NOMO-1 treated with DMSO at 0.1 percent for 48 hours (cell line): ENCODE measurements around the gene IL34.
A peak's percentile ranks its signal among the peaks of the same experiment; 100 is the strongest.
"Not testable (repeated sequence)": the region's sequence is repeated elsewhere in the genome, so short reads cannot be mapped to it uniquely, and the experiment has no call there.

ENCODE experiments used
- DNase-seq: peaks from one replicate; lab custom pipeline; 2025; ENCODE audit not compliant: unreplicated experiment; lab: John Stamatoyannopoulos, UW

Gene IL34

GRCh38 chr16:70630960-70631745, 15.2 kb upstream of the IL34 start:
- no peak for DNase-seq

- no peak for DNase-seq
These were observed 14.1 kb upstream of the IL34 start for GRCh38 chr16:70632273-70632672.

GRCh38 chr16:70633617-70634016, 12.7 kb upstream of the IL34 start:
- DNase-seq: not testable (repeated sequence)

GRCh38 chr16:70634861-70635260, 11.5 kb upstream of the IL34 start:
- no peak for DNase-seq

GRCh38 chr16:70635336-70636016, 10.9 kb upstream of the IL34 start:
- no peak for DNase-seq

GRCh38 chr16:70638814-70639792, 7.3 kb upstream of the IL34 start:
- DNase-seq: no peak

- no peak for DNase-seq
These were observed 3.7 kb upstream of the IL34 start for GRCh38 chr16:70642633-70643032.

- not testable (repeated sequence) for DNase-seq
These were observed 3.1 kb upstream of the IL34 start for GRCh38 chr16:70643264-70643663.

GRCh38 chr16:70644763-70645597, 1.4 kb upstream of the IL34 start:
- no peak for DNase-seq

GRCh38 chr16:70647441-70648359, 1.3 kb downstream of the IL34 start:
- no peak for DNase-seq

- no peak for DNase-seq
These were observed 2.2 kb downstream of the IL34 start for GRCh38 chr16:70648606-70649005.

- DNase-seq: no peak
These were observed 2.9 kb downstream of the IL34 start for GRCh38 chr16:70649300-70649699.

GRCh38 chr16:70650216-70650615, 3.9 kb downstream of the IL34 start:
- DNase-seq: no peak

GRCh38 chr16:70651524-70651923, 5.2 kb downstream of the IL34 start:
- DNase-seq: no peak

GRCh38 chr16:70652322-70652721, 6.0 kb downstream of the IL34 start:
- no peak for DNase-seq

- no peak for DNase-seq
These were observed 7.0 kb downstream of the IL34 start for GRCh38 chr16:70653406-70653805.

- DNase-seq: peak; percentile 80
These were observed 7.7 kb downstream of the IL34 start for GRCh38 chr16:70653809-70654771.

GRCh38 chr16:70656065-70656711, 9.8 kb downstream of the IL34 start:
- DNase-seq: no peak
